ENCODE data around the gene UBE2J1. TPM values are rescaled to one million over a fixed set of nuclear protein-coding genes. Genes with fewer than 3 reads are reported as not detected.
A peak's percentile ranks its signal among the peaks of the same experiment; 100 is the strongest.

The UBE2J1 gene
- total and polyA plus RNA-seq, 9 of the 15 experiments (the other 6 are each of a cell fraction or from before 2014, with no cell fraction given): 11.6 to 32.6 (median 22.0) TPM

DNA sequence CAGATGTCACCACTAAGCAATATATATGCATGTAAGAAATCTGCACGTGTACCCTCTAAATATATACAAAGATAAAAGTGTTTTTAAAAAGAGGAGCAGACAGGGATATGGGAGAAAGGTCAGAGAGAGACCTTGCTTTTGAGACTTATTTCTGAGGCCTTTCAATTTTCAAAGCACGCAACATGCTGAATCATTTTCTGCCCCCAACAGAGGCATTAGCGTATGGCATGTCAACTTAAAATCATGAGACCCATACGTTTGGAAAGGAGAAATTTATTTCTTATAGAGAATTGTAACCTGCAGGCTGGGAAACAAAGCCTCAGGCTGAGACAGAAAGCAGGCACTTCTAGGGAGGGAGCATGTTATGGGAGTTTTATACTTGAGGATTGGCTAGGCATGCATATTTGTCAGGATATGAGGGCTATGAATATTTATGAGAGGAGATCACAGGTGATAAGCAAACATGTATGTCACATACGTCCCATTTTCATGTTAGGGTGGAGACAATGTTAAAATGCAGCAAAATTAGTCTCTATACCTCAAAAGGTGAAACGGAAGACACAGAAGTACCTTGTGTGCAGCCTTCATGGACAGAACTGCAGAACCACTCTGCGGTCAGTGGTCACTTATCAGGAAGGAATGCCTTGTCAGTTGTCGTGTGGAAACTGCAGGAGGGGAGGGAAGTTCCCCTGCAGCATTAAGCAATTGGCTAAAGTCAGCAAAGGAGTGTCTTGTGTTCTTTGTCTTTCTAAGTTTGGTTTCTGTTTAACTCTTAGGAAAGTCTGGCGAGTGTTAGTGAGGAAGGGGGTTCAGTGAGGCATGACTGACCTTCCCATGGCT lies 31.2 kb downstream of the UBE2J1 start (continued):
- TF ChIP-seq U2AF1 (optimal IDR thresholded peaks at IDR 0.05; ENCODE audit: low read depth, low read length) (no peak), PYGO2 (tag; IDR thresholded peaks at IDR 0.05) (no peak), BRD4 (IDR thresholded peaks at IDR 0.05) (no peak), CEBPG (CRISPR knock-in tag; IDR thresholded peaks at IDR 0.05) (peak; percentile 83), CEBPG (tag; conservative IDR thresholded peaks at IDR 0.05 in 1 of 2, IDR thresholded peaks at IDR 0.05 in 1 of 2) (peak; percentile 72 to 90), DPF2 (IDR thresholded peaks at IDR 0.05) (peak; percentile 87), LEF1 (IDR thresholded peaks at IDR 0.05) (no peak; the same call in 1 of the 2 replicates), DMBX1 (CRISPR knock-in tag; IDR thresholded peaks at IDR 0.05; ENCODE audit: borderline replicate concordance) (no peak), COPS2 (conservative IDR thresholded peaks at IDR 0.05) (no peak), TCF3 (CRISPR knock-in tag; IDR thresholded peaks at IDR 0.05) (peak; percentile 92), PHB2 (IDR thresholded peaks at IDR 0.05; ENCODE audit: low read depth) (no peak), RUNX1 (IDR thresholded peaks at IDR 0.05; ENCODE audit: low read depth) (peak; percentile 92; the same call in 1 of the 2 replicates), JUND (IDR thresholded peaks at IDR 0.05; ENCODE audit: borderline replicate concordance, low read depth, low read length) (0 out of 2 replicates have a peak, but pooled peaks have one; percentile 29), JUND (tag; IDR thresholded peaks at IDR 0.05; ENCODE audit: borderline replicate concordance, low read depth, low read length) (peak; percentile 72; the same call in 1 of the 3 replicates), ZC3H4 (CRISPR knock-in tag; IDR thresholded peaks at IDR 0.05; ENCODE audit: borderline replicate concordance) (no peak), MYNN (IDR thresholded peaks at IDR 0.05) (no peak), MYNN (CRISPR knock-in tag; IDR thresholded peaks at IDR 0.05) (no peak), ZBTB17 (CRISPR knock-in tag; IDR thresholded peaks at IDR 0.05) (no peak), CHCHD3 (CRISPR knock-in tag; IDR thresholded peaks at IDR 0.05) (no peak)
- TF ChIP-seq, protein P1, sequence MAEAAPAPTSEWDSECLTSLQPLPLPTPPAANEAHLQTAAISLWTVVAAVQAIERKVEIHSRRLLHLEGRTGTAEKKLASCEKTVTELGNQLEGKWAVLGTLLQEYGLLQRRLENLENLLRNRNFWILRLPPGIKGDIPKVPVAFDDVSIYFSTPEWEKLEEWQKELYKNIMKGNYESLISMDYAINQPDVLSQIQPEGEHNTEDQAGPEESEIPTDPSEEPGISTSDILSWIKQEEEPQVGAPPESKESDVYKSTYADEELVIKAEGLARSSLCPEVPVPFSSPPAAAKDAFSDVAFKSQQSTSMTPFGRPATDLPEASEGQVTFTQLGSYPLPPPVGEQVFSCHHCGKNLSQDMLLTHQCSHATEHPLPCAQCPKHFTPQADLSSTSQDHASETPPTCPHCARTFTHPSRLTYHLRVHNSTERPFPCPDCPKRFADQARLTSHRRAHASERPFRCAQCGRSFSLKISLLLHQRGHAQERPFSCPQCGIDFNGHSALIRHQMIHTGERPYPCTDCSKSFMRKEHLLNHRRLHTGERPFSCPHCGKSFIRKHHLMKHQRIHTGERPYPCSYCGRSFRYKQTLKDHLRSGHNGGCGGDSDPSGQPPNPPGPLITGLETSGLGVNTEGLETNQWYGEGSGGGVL (CRISPR knock-in tag; IDR thresholded peaks at IDR 0.05): no peak
- TF ChIP-seq, protein P2, sequence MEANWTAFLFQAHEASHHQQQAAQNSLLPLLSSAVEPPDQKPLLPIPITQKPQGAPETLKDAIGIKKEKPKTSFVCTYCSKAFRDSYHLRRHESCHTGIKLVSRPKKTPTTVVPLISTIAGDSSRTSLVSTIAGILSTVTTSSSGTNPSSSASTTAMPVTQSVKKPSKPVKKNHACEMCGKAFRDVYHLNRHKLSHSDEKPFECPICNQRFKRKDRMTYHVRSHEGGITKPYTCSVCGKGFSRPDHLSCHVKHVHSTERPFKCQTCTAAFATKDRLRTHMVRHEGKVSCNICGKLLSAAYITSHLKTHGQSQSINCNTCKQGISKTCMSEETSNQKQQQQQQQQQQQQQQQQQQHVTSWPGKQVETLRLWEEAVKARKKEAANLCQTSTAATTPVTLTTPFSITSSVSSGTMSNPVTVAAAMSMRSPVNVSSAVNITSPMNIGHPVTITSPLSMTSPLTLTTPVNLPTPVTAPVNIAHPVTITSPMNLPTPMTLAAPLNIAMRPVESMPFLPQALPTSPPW (CRISPR knock-in tag; IDR thresholded peaks at IDR 0.05): peak; percentile 93
- TF ChIP-seq, protein P3, sequence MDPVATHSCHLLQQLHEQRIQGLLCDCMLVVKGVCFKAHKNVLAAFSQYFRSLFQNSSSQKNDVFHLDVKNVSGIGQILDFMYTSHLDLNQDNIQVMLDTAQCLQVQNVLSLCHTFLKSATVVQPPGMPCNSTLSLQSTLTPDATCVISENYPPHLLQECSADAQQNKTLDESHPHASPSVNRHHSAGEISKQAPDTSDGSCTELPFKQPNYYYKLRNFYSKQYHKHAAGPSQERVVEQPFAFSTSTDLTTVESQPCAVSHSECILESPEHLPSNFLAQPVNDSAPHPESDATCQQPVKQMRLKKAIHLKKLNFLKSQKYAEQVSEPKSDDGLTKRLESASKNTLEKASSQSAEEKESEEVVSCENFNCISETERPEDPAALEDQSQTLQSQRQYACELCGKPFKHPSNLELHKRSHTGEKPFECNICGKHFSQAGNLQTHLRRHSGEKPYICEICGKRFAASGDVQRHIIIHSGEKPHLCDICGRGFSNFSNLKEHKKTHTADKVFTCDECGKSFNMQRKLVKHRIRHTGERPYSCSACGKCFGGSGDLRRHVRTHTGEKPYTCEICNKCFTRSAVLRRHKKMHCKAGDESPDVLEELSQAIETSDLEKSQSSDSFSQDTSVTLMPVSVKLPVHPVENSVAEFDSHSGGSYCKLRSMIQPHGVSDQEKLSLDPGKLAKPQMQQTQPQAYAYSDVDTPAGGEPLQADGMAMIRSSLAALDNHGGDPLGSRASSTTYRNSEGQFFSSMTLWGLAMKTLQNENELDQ (CRISPR knock-in tag; IDR thresholded peaks at IDR 0.05; ENCODE audit: borderline replicate concordance): no peak
- TF ChIP-seq, protein P4, sequence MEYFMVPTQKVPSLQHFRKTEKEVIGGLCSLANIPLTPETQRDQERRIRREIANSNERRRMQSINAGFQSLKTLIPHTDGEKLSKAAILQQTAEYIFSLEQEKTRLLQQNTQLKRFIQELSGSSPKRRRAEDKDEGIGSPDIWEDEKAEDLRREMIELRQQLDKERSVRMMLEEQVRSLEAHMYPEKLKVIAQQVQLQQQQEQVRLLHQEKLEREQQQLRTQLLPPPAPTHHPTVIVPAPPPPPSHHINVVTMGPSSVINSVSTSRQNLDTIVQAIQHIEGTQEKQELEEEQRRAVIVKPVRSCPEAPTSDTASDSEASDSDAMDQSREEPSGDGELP (CRISPR knock-in tag; IDR thresholded peaks at IDR 0.05; ENCODE audit: borderline replicate concordance): no peak
